Psoas muscle (tissue), 8 donors: ENCODE data around the gene NRCAM. TPM values are rescaled to one million over a fixed set of nuclear protein-coding genes. Genes with fewer than 3 reads are reported as not detected.
"Not testable (repeated sequence)": the region's sequence is repeated elsewhere in the genome, so short reads cannot be mapped to it uniquely, and the experiment has no call there.

Source experiments
- ATAC-seq, 4 donors: fragments of 200-7000 bp; cut with Tn5 transposase; one replicate each; pipeline ENCODE4 v1.9.1; 2020; ENCODE audit warnings: moderate library complexity in 3 of 4, mild to moderate bottlenecking in 2 of 4
- DNase-seq, 2 donors: peaks; one replicate each; pipeline ENCODE4 v3.0.0-alpha.2; 2020
- H3K27ac ChIP-seq: fragments of 200-600 bp; one replicate; pipeline ENCODE4 v1.8.0; 2022
- H3K27me3 ChIP-seq, 3 donors: fragments of 200-600 bp in 1 of 3; one replicate each; pipeline versions ENCODE4 v1.6.1 to v1.8.0; 2013 to 2022; ENCODE audit warnings: low read length in 2 of 3, mild to moderate bottlenecking in 2 of 3, moderate library complexity in 1 of 3; ENCODE audit not compliant: insufficient read depth in 3 of 3
- H3K36me3 ChIP-seq, 2 donors: fragments of 200-600 bp in 1 of 2; one replicate each; pipeline versions ENCODE4 v1.6.1 to v1.8.0; 2013 to 2022; ENCODE audit warnings: low read depth in 1 of 2, mild to moderate bottlenecking in 1 of 2, moderate library complexity in 1 of 2; ENCODE audit not compliant: insufficient read depth in 1 of 2
- H3K4me1 ChIP-seq: fragments of 200-600 bp; one replicate; pipeline ENCODE4 v1.8.0; 2022
- H3K4me3 ChIP-seq: fragments of 200-600 bp; one replicate; pipeline ENCODE4 v1.8.0; 2022; ENCODE audit warnings: mild to moderate bottlenecking
- H3K9me3 ChIP-seq: fragments of 200-600 bp; one replicate; pipeline ENCODE4 v1.8.0; 2022
- CTCF ChIP-seq: fragments of 200-600 bp; IDR thresholded peaks from one replicate; pipeline ENCODE4 v1.8.0; 2022; ENCODE audit warnings: antibody characterized with exemption
- WGBS, 3 donors: extraction: QIAGEN DNeasy Blood & Tissue Kit; methylation state at CpG; one replicate each; pipeline versions ENCODE4 v1.1.6 to v1.1.7; 2013; 5-methylcytosine and 5-hydroxymethylcytosine counted together
- intact Hi-C, 2 donors: fragments of 100-400 bp; cut with DNase I; formaldehyde crosslinking; loops; one replicate each; pipeline versions ENCODE4 v1.11.0 to v1.14.2; 2022
- long read RNA-seq, 2 donors: library from polyadenylated mRNA; unstranded; transcript quantifications; one replicate each; pipeline ENCODE4 v2.0.0, GENCODE V29; 2021
- polyA plus RNA-seq, 3 donors: library from polyadenylated mRNA; stranded (reverse); fragments of 200-250 nt; gene quantifications; one replicate each; pipeline ENCODE4 v1.2.3, GENCODE V29; 2013
- total RNA-seq, 4 donors: library from RNA; stranded (reverse); fragmentation: NEBNext Ultra II Directional in 2 of 4; extraction: Animal tissue kit (Norgen Biotek cat#: 25700) in 2 of 4; gene quantifications; one replicate each; pipeline versions ENCODE4 v1.2.1 to v1.2.4, GENCODE V29; 2021 to 2023
- donor health status: healthy with polysubstance abuse.
- donor health status: DM: no; HTN: no; CAD: no; lungs with moderate emphysema.
- donor health status: Bipolar disorder and iron deficiency.
- donor health status: healthy.
- donor health status: DM: yes; HTN: yes; CAD: no.
- donor health status: DM: no; HTN: no; CAD: no.
- donor health status: DM: no; HTN: no; CAD: no.
- donor health status: DM: yes; HTN: yes; CAD: no.

Gene NRCAM
- total RNA-seq (1 to 10 TPM in 2 of 4 donors, under 1 TPM in 2; 0.21 to 1.1 (median 0.64) TPM), polyA plus RNA-seq (1 to 10 TPM in 1 of 3 donors, under 1 TPM in 2; 0.06 to 1.8 (median 0.55) TPM)
- long read RNA-seq, donor 1, result 0 reads
- long read RNA-seq, donor 2, result 0 reads

- ATAC-seq (peak in 2 of 4 donors; percentile 40 to 66), DNase-seq (peak; percentile 32 to 54)
- Histone ChIP-seq H3K27ac (no peak within 1 kb of the TSS), H3K4me3 (peak within 1 kb of the TSS; percentile 63), H3K36me3 (no peaks in the 10 kb centered on the region), H3K9me3 (no peaks in the 10 kb centered on the region), H3K27me3 (peaks cover 3 to 85% (median 14%) of the 10 kb centered on the region in 3 donors), H3K4me1 (peaks cover 12% of the 10 kb centered on the region)
- 0 to 1% (median 1%) methylated on average over 27 to 81 of the region's 81 CpGs for whole genome bisulfite sequencing, 3 donors
- TF ChIP-seq CTCF, result no peak
- intact Hi-C loops, result no loop called here
Observed at GRCh38 chr7:108455998-108456677, at the start of gene NRCAM. NRCAM (minus strand) TSS chr7:108456436; CDS start chr7:108240064, 216,372 bp downstream.

DNA sequence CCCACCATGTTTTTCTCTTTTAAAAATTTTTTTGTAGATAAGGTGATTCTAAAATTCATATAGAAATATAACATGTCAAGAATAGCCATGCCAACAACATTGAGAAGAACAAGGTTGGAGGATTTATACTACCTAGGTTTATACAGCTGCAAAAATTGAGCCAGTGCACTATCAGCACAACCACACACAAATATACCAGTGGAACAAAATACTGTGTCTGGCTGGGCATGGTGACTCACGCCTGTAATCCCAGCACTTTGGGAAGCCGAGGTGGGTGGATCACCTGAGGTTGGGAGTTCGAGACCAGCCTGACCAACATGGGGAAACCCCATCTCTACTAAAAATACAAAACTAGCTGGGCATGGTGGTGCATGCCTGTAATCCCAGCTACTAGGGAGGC is 48.3 kb upstream of the NRCAM start:
- WGBS, 3 donors, result 95 to 100% (median 100%) methylated on average over 3 of the region's 3 CpGs
- peak in 1 of 4 donors; percentile 58 for ATAC-seq
- DNase-seq, H3K4me1 ChIP-seq, H3K4me3 ChIP-seq, intact Hi-C loops, H3K27ac ChIP-seq, H3K27me3 ChIP-seq, H3K9me3 ChIP-seq: not testable (repeated sequence)
- H3K36me3 ChIP-seq, result peaks cover 0 to 39% of the 10 kb centered on the region in 2 donors

GRCh38 chr7:108503112-108504026 is 47.1 kb upstream of the NRCAM start:
- TF ChIP-seq CTCF, result no peak
- intact Hi-C loops, result no loop called here
- Histone ChIP-seq H3K27me3 (no peaks in the 10 kb centered on the region), H3K27ac (no peak overlapping the region), H3K4me1 (no peaks in the 10 kb centered on the region), H3K9me3 (no peaks in the 10 kb centered on the region), H3K4me3 (no peak overlapping the region), H3K36me3 (peaks cover 0 to 51% of the 10 kb centered on the region in 2 donors)
- ATAC-seq (no peak), DNase-seq (no peak)
- WGBS, 3 donors, result 70 to 73% (median 71%) methylated on average over 5 of the region's 5 CpGs

GRCh38 chr7:108499566-108499965 is 43.3 kb upstream of the NRCAM start:
- intact Hi-C loops, result loop anchor here in 1 of 2 donors (10.0 kb wide), 1 partner anchor 315 kb away; no protein-coding TSS in a partner anchor
- 56 to 79% (median 70%) methylated on average over 1 of the region's 1 CpG for WGBS, 3 donors
- DNase-seq (no peak), ATAC-seq (no peak)
- no peak overlapping the region for H3K4me3 ChIP-seq
- H3K36me3 ChIP-seq, result peaks cover 0 to 76% of the 10 kb centered on the region in 2 donors
- H3K4me1 ChIP-seq, result no peaks in the 10 kb centered on the region
- no peak overlapping the region for H3K27ac ChIP-seq
- no peaks in the 10 kb centered on the region for H3K27me3 ChIP-seq
- no peak for TF ChIP-seq CTCF
- H3K9me3 ChIP-seq, result no peaks in the 10 kb centered on the region

- 77 to 82% (median 79%) methylated on average over 6 of the region's 6 CpGs for WGBS, 3 donors
- no peaks in the 10 kb centered on the region for H3K9me3 ChIP-seq
- ATAC-seq, result no peak
- no peak for DNase-seq
- intact Hi-C loops, result loop anchor here in 1 of 2 donors (10.0 kb wide), 1 partner anchor 314 kb away; no protein-coding TSS in a partner anchor
- no peak overlapping the region for H3K27ac ChIP-seq
- H3K4me3 ChIP-seq, result no peak overlapping the region
- H3K4me1 ChIP-seq, result no peaks in the 10 kb centered on the region
- peaks cover 3 to 86% of the 10 kb centered on the region in 2 donors for H3K36me3 ChIP-seq
- TF ChIP-seq CTCF, result no peak
- H3K27me3 ChIP-seq, result no peaks in the 10 kb centered on the region
Observed at GRCh38 chr7:108498481-108498880, 42.2 kb upstream of the NRCAM start.
